ENCODE data around the gene ARRDC4.

Gene ARRDC4

DNA sequence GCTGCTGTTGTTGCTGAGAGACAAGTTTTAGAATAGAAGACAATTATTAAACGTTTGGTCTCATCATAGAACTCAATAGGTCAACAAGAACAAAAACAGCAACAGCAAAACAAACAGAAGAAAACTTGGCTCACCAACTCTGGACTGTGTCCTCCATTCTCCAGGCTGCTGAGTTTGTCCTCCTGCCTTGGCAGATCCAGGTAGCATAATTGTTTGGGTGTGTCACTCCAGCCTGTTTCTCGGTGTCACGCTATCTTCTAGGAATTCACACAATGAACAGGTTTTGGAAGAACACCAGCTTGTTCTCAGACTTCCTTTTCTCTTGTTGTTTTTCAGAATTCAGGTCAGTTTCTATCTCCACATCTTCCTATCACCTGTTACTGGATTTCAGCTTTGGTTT lies 34.7 kb downstream of the ARRDC4 start:
- Histone ChIP-seq H3K9me3 (ENCODE audit: insufficient read depth, low read depth, low read length) (no peaks in the 10 kb centered on the region), H4K20me1 (ENCODE audit: insufficient read depth, low read length, poor library complexity, severe bottlenecking) (no peaks in the 10 kb centered on the region), H3K79me2 (ENCODE audit: insufficient read depth, low read length) (no peaks in the 10 kb centered on the region), H3K9ac (ENCODE audit: low read depth, low read length, poor library complexity, severe bottlenecking) (no peak overlapping the region), H3F3A (ENCODE audit: low read depth) (no peaks in the 10 kb centered on the region), H2AFZ (ENCODE audit: low read length) (peak overlapping the region; percentile 57; the same call in 1 of the 2 replicates), H3K36me3 (ENCODE audit: insufficient read depth, low read length) (no peaks in the 10 kb centered on the region), H3K4me1 (ENCODE audit: insufficient read depth, low read length, poor library complexity, severe bottlenecking) (peaks cover 17% of the 10 kb centered on the region), H3K4me3 (ENCODE audit: low read length, poor library complexity, severe bottlenecking) (no peak overlapping the region), H3K4me2 (ENCODE audit: low read depth, low read length, poor library complexity, severe bottlenecking) (no peak overlapping the region), H3K27me3 (ENCODE audit: insufficient read depth, low read length, poor library complexity, severe bottlenecking) (no peaks in the 10 kb centered on the region), H3K9me2 (replicated peaks; ENCODE audit: low read depth, low read length) (no peaks in the 10 kb centered on the region)
- TF ChIP-seq EZH2phosphoT487 (IDR thresholded peaks at IDR 0.05; ENCODE audit: borderline replicate concordance): no peak
- TF ChIP-seq CTCF (conservative IDR thresholded peaks at IDR 0.05; ENCODE audit: low read length): no peak

DNA sequence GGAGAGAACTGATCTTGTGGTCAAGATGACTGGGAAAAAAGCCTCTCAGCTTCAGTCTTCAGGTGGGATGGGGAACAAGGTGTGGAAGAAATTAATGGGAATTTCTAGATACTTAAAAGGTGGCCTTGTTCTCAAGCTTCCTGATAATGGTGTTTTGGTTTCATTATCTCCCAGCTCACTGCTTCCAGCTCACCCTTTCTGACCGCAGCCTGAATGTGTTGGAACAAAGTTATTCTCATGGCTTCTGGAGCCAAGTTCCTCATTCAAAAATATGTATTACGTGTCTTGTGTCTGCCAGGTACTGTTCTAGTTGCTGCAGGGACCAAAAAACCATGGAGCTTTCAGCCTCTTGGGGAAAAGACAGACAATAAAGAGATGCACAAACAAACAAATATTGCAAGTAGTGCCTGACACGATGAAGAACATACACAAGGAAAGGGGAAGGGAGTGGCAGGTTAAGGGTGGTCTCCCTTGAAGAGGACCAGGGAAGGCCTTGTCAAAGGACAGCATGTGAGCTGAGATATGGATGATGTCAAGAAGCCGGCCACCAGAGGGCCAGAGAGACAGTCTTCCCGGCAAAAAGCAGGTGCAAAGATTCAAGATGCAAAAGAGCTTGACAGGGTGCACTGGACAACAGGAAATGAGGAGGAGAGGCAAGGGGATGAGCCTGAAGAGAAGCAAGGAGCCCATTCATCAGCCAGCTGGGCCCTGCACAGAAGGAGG lies 35.5 kb downstream of the ARRDC4 start:
- Histone ChIP-seq H3K27me3 (ENCODE audit: insufficient read depth, low read length, poor library complexity, severe bottlenecking) (no peaks in the 10 kb centered on the region), H3K4me1 (ENCODE audit: insufficient read depth, low read length, poor library complexity, severe bottlenecking) (peaks cover 17% of the 10 kb centered on the region)

DNA sequence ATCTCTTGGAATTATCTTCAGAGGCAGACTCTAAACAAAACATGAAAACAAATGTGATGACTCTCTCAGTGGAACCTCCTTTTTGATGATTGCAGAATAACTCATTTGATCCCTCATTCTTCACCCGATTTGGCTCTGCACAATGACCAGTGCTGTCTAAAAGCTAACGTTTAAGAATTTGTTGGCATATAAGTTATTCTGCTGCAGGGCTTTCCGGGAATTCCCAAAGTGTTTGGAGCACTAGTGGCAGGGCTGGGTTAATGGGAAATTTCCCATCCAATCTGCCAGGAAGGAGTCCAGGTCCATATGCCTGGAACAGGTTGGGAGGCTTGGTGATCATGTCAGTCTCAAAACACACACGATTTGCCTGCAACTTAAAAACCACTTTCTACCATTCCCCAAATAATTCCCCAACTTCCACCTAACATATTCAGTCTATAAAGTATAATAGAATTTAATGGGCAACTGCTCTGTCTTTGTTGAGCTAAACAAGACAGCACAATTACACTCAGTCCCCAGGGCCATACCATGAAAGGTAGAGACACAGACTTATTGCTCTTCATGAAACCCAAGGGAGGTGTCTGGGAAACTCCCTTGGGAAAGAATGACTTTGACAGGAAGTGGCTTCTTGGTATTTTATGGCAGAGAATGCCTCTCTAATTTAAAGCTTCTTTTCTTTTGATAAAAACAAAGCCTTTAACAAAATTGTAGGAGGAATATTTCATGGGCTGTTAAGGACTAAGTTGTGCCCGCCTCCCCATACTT lies 38.0 kb downstream of the ARRDC4 start:
- no peak overlapping the region for H3K4me2 ChIP-seq (ENCODE audit: low read depth, low read length, poor library complexity, severe bottlenecking)
- no peaks in the 10 kb centered on the region for H3K9me3 ChIP-seq (ENCODE audit: insufficient read depth, low read depth, low read length)
- peaks cover 13% of the 10 kb centered on the region for H3K4me1 ChIP-seq (ENCODE audit: insufficient read depth, low read length, poor library complexity, severe bottlenecking)
- no peaks in the 10 kb centered on the region for H4K20me1 ChIP-seq (ENCODE audit: insufficient read depth, low read length, poor library complexity, severe bottlenecking)
- H3K4me3 ChIP-seq (ENCODE audit: low read length, poor library complexity, severe bottlenecking): no peak overlapping the region
- H3K27me3 ChIP-seq (ENCODE audit: insufficient read depth, low read length, poor library complexity, severe bottlenecking): no peaks in the 10 kb centered on the region
- H3K9ac ChIP-seq (ENCODE audit: low read depth, low read length, poor library complexity, severe bottlenecking): no peak overlapping the region
- no peaks in the 10 kb centered on the region for H3K79me2 ChIP-seq (ENCODE audit: insufficient read depth, low read length)
- H2AFZ ChIP-seq (ENCODE audit: low read length): no peak overlapping the region
- H3K36me3 ChIP-seq (ENCODE audit: insufficient read depth, low read length): no peaks in the 10 kb centered on the region
- TF ChIP-seq CTCF (conservative IDR thresholded peaks at IDR 0.05; ENCODE audit: low read length) (no peak), EZH2phosphoT487 (IDR thresholded peaks at IDR 0.05; ENCODE audit: borderline replicate concordance) (no peak)
- no peaks in the 10 kb centered on the region for H3F3A ChIP-seq (ENCODE audit: low read depth)
- no peaks in the 10 kb centered on the region for H3K9me2 ChIP-seq (replicated peaks; ENCODE audit: low read depth, low read length)

More for the DNA sequence above, 35.5 kb downstream of the ARRDC4 start:
- no peaks in the 10 kb centered on the region for H4K20me1 ChIP-seq (ENCODE audit: insufficient read depth, low read length, poor library complexity, severe bottlenecking)
- H3K9ac ChIP-seq (ENCODE audit: low read depth, low read length, poor library complexity, severe bottlenecking): no peak overlapping the region
- no peaks in the 10 kb centered on the region for H3K36me3 ChIP-seq (ENCODE audit: insufficient read depth, low read length)
- TF ChIP-seq EZH2phosphoT487 (IDR thresholded peaks at IDR 0.05; ENCODE audit: borderline replicate concordance): no peak
- TF ChIP-seq CTCF (conservative IDR thresholded peaks at IDR 0.05; ENCODE audit: low read length): peak; percentile 66
- no peaks in the 10 kb centered on the region for H3K9me2 ChIP-seq (replicated peaks; ENCODE audit: low read depth, low read length)
- H3K4me2 ChIP-seq (ENCODE audit: low read depth, low read length, poor library complexity, severe bottlenecking): no peak overlapping the region
- H3K4me3 ChIP-seq (ENCODE audit: low read length, poor library complexity, severe bottlenecking): no peak overlapping the region
- no peaks in the 10 kb centered on the region for H3F3A ChIP-seq (ENCODE audit: low read depth)
- H3K79me2 ChIP-seq (ENCODE audit: insufficient read depth, low read length): no peaks in the 10 kb centered on the region
- peak overlapping the region; percentile 57 for H2AFZ ChIP-seq (ENCODE audit: low read length)
- no peaks in the 10 kb centered on the region for H3K9me3 ChIP-seq (ENCODE audit: insufficient read depth, low read depth, low read length)
